Brain pericyte (primary cell): Measurements from ENCODE around the gene TTC21A.

ENCODE experiments used
- DNase-seq: peaks from one replicate; pipeline ENCODE4 v3.0.0-alpha.2; 2012; ENCODE audit warnings: low read depth, low spot score

TTC21A gene

GRCh38 chr3:39114456-39114855 lies 7.0 kb downstream of the TTC21A start:
- no peak for DNase-seq

GRCh38 chr3:39115870-39116269 lies 8.4 kb downstream of the TTC21A start:
- DNase-seq: no peak

GRCh38 chr3:39118079-39118478 lies 10.6 kb downstream of the TTC21A start:
- DNase-seq: no peak

GRCh38 chr3:39118931-39119660 lies 11.6 kb downstream of the TTC21A start:
- DNase-seq: no peak

- no peak for DNase-seq
These were observed 14.1 kb downstream of the TTC21A start for GRCh38 chr3:39121621-39122020.

GRCh38 chr3:39122813-39123212 lies 15.3 kb downstream of the TTC21A start:
- no peak for DNase-seq

- no peak for DNase-seq
These were observed 17.7 kb downstream of the TTC21A start for GRCh38 chr3:39124876-39125840.

GRCh38 chr3:39125841-39126500 lies 18.5 kb downstream of the TTC21A start:
- no peak for DNase-seq

- DNase-seq: no peak
These were observed 19.1 kb downstream of the TTC21A start for GRCh38 chr3:39126532-39127071.

- DNase-seq: no peak
These were observed 19.9 kb downstream of the TTC21A start for GRCh38 chr3:39127269-39127907.

- DNase-seq: no peak
These were observed 20.4 kb downstream of the TTC21A start for GRCh38 chr3:39127908-39128304.

GRCh38 chr3:39128951-39129350 lies 21.5 kb downstream of the TTC21A start:
- DNase-seq: no peak

- no peak for DNase-seq
These were observed 22.5 kb downstream of the TTC21A start for GRCh38 chr3:39130026-39130425.

- no peak for DNase-seq
These were observed 23.3 kb downstream of the TTC21A start for GRCh38 chr3:39130693-39131265.

GRCh38 chr3:39132096-39133092 lies 24.9 kb downstream of the TTC21A start:
- DNase-seq: no peak

- no peak for DNase-seq
These were observed 25.6 kb downstream of the TTC21A start for GRCh38 chr3:39133093-39133490.

GRCh38 chr3:39133822-39134221 lies 26.3 kb downstream of the TTC21A start:
- DNase-seq: no peak

GRCh38 chr3:39134305-39134704 lies 26.8 kb downstream of the TTC21A start:
- DNase-seq: no peak

- no peak for DNase-seq
These were observed 27.8 kb downstream of the TTC21A start for GRCh38 chr3:39135170-39135805.
